Measurements from ENCODE around the gene FEZ2. TPM values are rescaled to one million over a fixed set of nuclear protein-coding genes. Genes with fewer than 3 reads are reported as not detected.

FEZ2 gene
- polyA plus RNA-seq, 1 experiment: 38.3 TPM

GRCh38 chr2:36530178-36530982 is 67.6 kb downstream of the FEZ2 start:
- Histone ChIP-seq H3K36me3 (ENCODE audit: control insufficient read depth, insufficient read depth, low read length) (peaks cover 9% of the 10 kb centered on the region), H3K27me3 (ENCODE audit: control insufficient read depth, insufficient read depth, low read length) (no peaks in the 10 kb centered on the region), H3K4me3 (ENCODE audit: low read depth, low read length) (no peak overlapping the region)
- CTCF ChIA-PET: interaction anchor here (1.0 kb wide), 1 partner anchor 22 kb away, joined by 3 read pairs; no protein-coding TSS in a partner anchor
- POLR2A ChIA-PET: no interaction called here
- TF ChIP-seq, protein P1, sequence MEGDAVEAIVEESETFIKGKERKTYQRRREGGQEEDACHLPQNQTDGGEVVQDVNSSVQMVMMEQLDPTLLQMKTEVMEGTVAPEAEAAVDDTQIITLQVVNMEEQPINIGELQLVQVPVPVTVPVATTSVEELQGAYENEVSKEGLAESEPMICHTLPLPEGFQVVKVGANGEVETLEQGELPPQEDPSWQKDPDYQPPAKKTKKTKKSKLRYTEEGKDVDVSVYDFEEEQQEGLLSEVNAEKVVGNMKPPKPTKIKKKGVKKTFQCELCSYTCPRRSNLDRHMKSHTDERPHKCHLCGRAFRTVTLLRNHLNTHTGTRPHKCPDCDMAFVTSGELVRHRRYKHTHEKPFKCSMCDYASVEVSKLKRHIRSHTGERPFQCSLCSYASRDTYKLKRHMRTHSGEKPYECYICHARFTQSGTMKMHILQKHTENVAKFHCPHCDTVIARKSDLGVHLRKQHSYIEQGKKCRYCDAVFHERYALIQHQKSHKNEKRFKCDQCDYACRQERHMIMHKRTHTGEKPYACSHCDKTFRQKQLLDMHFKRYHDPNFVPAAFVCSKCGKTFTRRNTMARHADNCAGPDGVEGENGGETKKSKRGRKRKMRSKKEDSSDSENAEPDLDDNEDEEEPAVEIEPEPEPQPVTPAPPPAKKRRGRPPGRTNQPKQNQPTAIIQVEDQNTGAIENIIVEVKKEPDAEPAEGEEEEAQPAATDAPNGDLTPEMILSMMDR (IDR thresholded peaks at IDR 0.05; ENCODE audit: insufficient read depth, low read depth, low read length): no peak
- no peak for DNase-seq (ENCODE audit: low read depth)

DNA sequence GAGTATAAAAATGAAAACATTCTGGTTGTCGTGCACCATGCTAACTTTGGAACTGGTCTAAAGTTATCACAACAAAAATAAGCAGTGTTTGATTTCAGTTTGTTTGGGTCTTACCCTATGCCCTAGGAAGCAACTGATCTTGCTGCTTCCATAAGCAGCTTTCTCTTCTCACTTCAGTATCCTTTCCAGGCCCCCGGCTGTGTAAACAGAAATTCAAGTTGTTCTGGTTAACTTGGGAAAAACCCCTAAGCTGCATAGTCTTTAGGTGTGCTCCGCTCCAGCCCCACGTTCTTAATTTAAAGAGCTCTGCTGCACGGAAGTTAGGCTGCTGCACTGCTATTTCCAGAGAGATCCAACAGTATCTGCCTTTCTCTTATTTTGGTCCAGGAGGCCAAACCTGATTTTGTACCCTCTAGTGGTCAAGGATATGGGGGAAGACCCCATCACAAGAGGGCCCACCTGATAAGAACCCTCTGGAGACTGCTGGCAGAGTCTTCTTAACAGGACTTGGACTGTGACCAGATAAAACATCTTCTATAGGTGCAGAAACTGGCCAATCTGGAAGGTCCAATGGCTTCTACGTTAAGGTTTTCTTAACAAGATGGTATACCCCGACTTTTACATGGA is 69.1 kb downstream of the FEZ2 start:
- no peaks in the 10 kb centered on the region for H3K27me3 ChIP-seq (ENCODE audit: control insufficient read depth, insufficient read depth, low read length)
- POLR2A ChIA-PET: interaction anchor here (0.5 kb wide), 1 partner anchor 69 kb away, joined by 3 read pairs; the partner anchor contains the start of gene FEZ2
- CTCF ChIA-PET: interaction anchor here (0.5 to 1.2 kb wide), 3 partner anchors 144 to 247 kb away, joined by 3 read pairs; no protein-coding TSS in a partner anchor
- TF ChIP-seq, protein P1 (IDR thresholded peaks at IDR 0.05; ENCODE audit: insufficient read depth, low read depth, low read length): no peak
- peaks cover 11% of the 10 kb centered on the region for H3K36me3 ChIP-seq (ENCODE audit: control insufficient read depth, insufficient read depth, low read length)
- no peak overlapping the region for H3K4me3 ChIP-seq (ENCODE audit: low read depth, low read length)
- DNase-seq (ENCODE audit: low read depth): no peak

- CTCF ChIA-PET: interaction anchor here (0.8 to 1.2 kb wide), 4 partner anchors 21 to 176 kb away, joined by 3 read pairs; no protein-coding TSS in a partner anchor
- TF ChIP-seq, protein P1 (IDR thresholded peaks at IDR 0.05; ENCODE audit: insufficient read depth, low read depth, low read length): no peak
- Histone ChIP-seq H3K36me3 (ENCODE audit: control insufficient read depth, insufficient read depth, low read length) (peaks cover 15% of the 10 kb centered on the region), H3K4me3 (ENCODE audit: low read depth, low read length) (no peak overlapping the region), H3K27me3 (ENCODE audit: control insufficient read depth, insufficient read depth, low read length) (no peaks in the 10 kb centered on the region)
- no peak for DNase-seq (ENCODE audit: low read depth)
- POLR2A ChIA-PET: no interaction called here
These were observed 69.7 kb downstream of the FEZ2 start for GRCh38 chr2:36528274-36528673.

- TF ChIP-seq, protein P1 (IDR thresholded peaks at IDR 0.05; ENCODE audit: insufficient read depth, low read depth, low read length): no peak
- Histone ChIP-seq H3K27me3 (ENCODE audit: control insufficient read depth, insufficient read depth, low read length) (no peaks in the 10 kb centered on the region), H3K4me3 (ENCODE audit: low read depth, low read length) (no peak overlapping the region), H3K36me3 (ENCODE audit: control insufficient read depth, insufficient read depth, low read length) (peaks cover 14% of the 10 kb centered on the region)
- ChIA-PET POLR2A (no interaction called here), CTCF (no interaction called here)
- no peak for DNase-seq (ENCODE audit: low read depth)
These were observed 71.7 kb downstream of the FEZ2 start for GRCh38 chr2:36526226-36526625.

GRCh38 chr2:36525245-36525644 is 72.7 kb downstream of the FEZ2 start:
- Histone ChIP-seq H3K4me3 (ENCODE audit: low read depth, low read length) (no peak overlapping the region), H3K27me3 (ENCODE audit: control insufficient read depth, insufficient read depth, low read length) (no peaks in the 10 kb centered on the region), H3K36me3 (ENCODE audit: control insufficient read depth, insufficient read depth, low read length) (peaks cover 20% of the 10 kb centered on the region)
- ChIA-PET CTCF (interaction anchor here (3.7 kb wide), 1 partner anchor 139 kb away, joined by 12 read pairs; no protein-coding TSS in a partner anchor), POLR2A (no interaction called here)
- TF ChIP-seq, protein P1 (IDR thresholded peaks at IDR 0.05; ENCODE audit: insufficient read depth, low read depth, low read length): no peak
- DNase-seq (ENCODE audit: low read depth): no peak
